Muscle of back (tissue), 13 donors: ENCODE results near the gene FBLL1. TPM values are rescaled to one million over a fixed set of nuclear protein-coding genes. Genes with fewer than 3 reads are reported as not detected.
A peak's percentile ranks its signal among the peaks of the same experiment; 100 is the strongest.
"Not testable (repeated sequence)": the region's sequence is repeated elsewhere in the genome, so short reads cannot be mapped to it uniquely, and the experiment has no call there.

Experiments used
- DNase-seq, 3 donors: peaks; one replicate each; pipeline versions ENCODE4 v3.0.0 to v3.0.0-alpha.2; 2013
- long read RNA-seq, 9 donors: transcript quantifications; one replicate each; lab custom pipeline, GENCODE V29; 2026
- polyA plus RNA-seq, 10 donors: library from polyadenylated mRNA; unstranded; fragments of 120-200 nt; gene quantifications; one replicate each; pipeline ENCODE4 v1.2.1, GENCODE V29; 2013; ENCODE audit not compliant: insufficient read length in 10 of 10

The FBLL1 gene
- 1 to 10 TPM in 4 of 10 donors, under 1 TPM in 6; 0.14 to 2.1 (median 0.74) TPM for polyA plus RNA-seq
- long read RNA-seq, donor 1, partial matches to known transcripts = 0 of 2 reads
- long read RNA-seq, donor 1, other reads (novel, unspliced or antisense) = 0 of 2 reads
- long read RNA-seq, donor 2, partial matches to known transcripts = 0 of 2 reads
- long read RNA-seq, donor 2, other reads (novel, unspliced or antisense) = 0 of 2 reads
- long read RNA-seq, donor 3, partial matches to known transcripts = 0 of 2 reads
- long read RNA-seq, donor 3, other reads (novel, unspliced or antisense) = 0 of 2 reads
- long read RNA-seq, donor 4, partial matches to known transcripts = 0 of 4 reads
- long read RNA-seq, donor 4, other reads (novel, unspliced or antisense) = 0 of 4 reads
- long read RNA-seq, donor 5 = 0 reads
- long read RNA-seq, donor 6, transcript FBLL1-201 (1 exons, 1,519 nt) = major isoform, 5 of 5 reads
- long read RNA-seq, donor 6, partial matches to known transcripts = 0 of 5 reads
- long read RNA-seq, donor 6, other reads (novel, unspliced or antisense) = 0 of 5 reads
- long read RNA-seq, donor 7, partial matches to known transcripts = 0 of 4 reads
- long read RNA-seq, donor 7, other reads (novel, unspliced or antisense) = 0 of 4 reads
- long read RNA-seq, donor 8 = 0 reads
- long read RNA-seq, donor 9 = 0 reads

DNA sequence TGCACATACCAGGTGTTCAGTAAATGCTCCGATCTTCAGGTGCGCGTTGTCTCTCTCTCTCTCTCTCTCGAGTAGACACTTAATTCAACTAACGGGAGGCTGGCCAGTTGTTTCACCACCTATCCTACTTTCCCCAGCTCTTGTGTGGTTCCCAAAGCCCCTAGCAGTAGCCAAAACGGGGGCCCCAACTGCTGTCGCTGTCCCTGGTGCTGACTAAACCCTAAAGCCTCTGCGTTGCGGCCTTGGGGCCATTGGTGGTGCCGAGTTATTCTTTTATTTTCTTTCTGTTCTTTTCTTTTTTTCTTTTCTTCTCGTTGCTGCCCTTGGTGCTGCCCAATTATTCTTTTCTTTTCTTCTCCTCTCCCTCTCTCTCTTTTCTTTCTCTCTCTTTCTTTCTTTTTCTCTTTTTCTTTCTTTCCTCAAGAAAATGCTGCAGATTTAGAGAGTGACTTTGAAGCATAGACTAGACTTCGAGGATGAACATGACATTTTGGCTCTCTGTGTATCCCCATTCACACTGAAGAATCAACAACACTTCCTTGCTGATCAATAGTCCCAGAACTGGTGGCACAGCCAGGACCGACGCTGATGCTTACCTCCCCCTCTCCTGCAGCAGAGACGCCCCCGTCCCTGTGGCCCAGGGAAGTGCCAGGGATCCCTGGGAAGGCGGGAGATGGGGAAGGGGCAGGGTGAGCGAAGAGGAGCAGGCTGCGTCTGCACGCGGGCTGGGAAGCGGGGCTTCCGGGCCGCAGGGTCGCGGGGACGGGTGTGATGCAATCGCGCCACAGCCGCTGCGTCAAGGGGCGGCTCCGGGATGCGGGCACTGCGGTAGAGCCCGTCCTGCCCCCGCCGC, at the start of gene FBLL1:
TSS of gene FBLL1 (plus strand) at position 785 of the 853 bp plus-strand sequence. CDS start 200 bp downstream, outside the sequence.
- peak; percentile 30 to 74 (median 52) for DNase-seq

DNA sequence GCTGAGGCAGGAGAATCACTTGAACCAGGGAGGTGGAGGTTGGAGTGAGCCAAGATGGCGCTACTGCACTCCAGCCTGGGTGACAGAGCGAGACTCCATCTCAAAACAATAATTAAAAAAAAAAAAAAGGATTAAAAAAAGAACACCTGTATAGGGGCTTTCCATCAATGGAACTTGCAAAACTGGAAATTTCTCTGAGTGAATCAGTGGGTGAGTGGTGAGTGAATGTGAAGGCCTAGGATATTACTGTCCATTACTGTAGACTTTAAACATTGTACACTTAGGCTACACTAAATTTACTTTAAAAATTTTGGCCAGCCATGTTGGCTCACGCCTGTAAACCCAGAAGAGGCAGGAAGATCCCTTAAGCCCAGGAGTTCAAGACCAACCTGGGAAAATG, 48.5 kb upstream of the FBLL1 start:
- DNase-seq = no peak

DNA sequence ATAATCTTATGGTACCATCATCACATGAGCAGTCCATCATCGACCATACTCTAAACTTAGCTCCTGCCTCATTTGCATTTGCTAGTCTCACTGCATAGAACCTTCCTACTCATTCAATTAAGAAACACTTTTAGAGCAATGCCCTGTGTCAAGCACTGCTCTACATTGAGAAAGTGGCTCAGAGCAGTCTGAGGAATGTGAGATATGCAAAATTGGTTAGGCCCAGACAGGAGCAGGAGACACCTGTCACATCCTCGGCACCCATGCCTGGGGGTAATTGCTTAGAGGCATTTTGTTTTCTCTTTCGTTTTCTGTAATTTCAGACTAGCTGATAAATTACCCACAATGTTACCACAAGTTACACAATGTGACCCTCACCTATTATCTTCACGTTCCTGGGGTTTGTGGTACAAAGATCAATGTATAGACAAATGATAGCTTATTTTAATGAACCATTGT, 47.7 kb upstream of the FBLL1 start:
- DNase-seq = no peak

GRCh38 chr5:168482361-168482760, 46.7 kb upstream of the FBLL1 start:
- no peak for DNase-seq

DNA sequence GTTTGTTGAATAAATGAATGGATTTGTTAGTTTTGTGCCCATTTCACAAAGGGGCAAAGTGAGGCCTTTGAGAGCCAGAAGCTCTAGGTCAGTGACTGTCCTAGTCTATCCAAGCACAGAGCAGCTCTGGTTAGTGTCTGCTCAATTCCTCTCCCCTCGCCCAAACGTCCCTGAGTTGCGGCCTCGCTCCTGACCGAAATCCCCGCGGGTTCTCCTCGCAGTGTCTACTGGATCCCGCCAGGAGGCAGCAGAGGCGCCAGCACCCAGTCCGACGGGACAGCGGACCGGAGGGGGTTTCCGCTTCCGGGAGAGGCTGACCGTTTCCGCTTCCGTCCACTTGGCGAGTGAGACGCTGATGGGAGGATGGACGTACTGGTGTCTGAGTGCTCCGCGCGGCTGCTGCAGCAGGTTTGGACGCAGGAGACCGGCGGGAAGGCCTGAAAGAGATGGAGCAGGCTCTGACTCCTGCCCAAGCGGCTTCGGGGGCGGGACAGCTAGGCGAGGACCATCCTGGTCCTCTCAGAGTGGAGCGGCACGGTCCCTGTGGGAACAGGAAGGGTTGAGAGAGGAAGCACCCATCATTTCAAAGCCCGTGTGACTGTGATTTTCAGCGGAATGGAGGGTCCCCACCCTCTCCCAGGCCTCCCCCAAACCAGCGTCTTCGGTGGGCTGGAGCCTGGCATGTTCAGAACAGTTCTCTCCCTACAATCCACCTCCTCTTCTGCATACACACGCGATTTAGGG, 42.8 kb upstream of the FBLL1 start, which contains the start of gene RARS1:
TSS of gene RARS1 (plus strand) at position 336 of the 744 bp plus-strand sequence. CDS start at position 364, 28 bp downstream.
- DNase-seq = peak; percentile 91 to 97 (median 96)

GRCh38 chr5:168489059-168489458, 40.0 kb upstream of the FBLL1 start:
- DNase-seq = no peak

DNA sequence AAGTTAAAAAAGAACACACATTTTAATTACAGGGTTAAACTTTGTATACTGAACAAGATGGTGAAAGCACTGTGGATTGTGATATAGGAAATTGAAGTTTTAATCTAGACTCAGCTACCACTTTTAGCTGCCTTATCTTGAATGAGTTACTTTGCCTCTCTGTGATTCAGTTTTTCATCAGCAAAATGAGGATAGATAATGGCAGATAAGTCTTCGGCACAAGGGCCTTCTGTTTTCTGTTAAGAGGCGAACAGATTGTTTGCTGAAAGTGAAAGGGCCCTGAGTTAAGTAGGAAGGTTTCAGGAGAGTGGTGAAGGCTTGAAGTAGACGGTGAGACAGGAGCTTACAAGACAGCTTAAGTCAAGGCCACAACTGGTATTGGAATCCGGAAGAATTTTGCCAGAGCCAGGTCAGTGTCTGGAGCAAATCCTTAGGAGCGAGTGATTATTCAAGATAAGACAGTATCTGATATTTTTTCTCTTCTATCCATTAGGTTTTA, 35.0 kb upstream of the FBLL1 start:
- DNase-seq = no peak

GRCh38 chr5:168502563-168503237, 26.4 kb upstream of the FBLL1 start:
- DNase-seq = no peak

DNA sequence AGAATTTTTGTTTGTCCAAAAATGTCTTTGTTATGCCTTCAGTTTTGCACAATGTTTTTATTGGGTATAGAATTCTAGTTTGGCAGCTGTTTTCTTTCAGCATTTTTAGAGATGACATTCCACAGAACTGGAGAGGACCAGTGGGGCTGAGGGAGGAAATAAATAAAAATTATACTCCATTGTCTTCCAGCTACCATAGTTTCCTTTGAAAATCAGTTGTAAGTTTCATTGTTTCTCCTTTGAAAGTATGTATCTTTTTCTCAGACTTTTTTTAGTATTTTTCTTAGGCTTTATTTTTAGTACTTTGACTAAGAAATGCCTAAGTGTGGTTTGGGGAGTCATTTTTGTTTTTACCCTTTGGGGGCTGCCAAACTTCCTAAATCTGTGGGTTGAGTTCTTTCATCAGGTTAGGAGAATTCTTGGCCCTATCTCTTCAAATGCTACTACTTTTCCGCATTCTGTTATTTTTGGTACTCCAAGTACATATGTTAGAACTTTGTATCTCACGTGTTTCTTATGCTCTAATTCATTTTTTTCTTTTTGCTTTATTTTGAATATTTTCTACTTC, 15.2 kb upstream of the FBLL1 start:
- no peak for DNase-seq

DNA sequence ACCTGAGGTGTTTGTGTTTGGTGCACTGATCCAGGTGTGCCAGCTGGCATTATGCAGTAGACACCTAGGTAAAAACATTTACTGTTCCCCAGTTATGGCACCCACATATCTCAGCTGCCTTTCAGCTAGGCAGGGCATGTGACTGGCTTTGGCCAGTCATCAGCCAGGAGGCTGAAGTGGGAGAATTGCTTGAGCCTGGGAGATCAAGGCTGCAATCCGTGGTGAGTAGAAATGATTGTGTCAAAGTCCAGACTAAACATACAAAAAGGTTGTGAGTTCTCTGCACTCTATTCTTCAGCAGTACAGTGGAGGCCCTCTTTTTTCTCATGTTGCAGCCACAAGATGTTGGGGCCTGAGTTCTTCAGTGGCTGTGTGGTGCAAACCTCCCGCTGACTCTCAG, 3.2 kb upstream of the FBLL1 start:
- DNase-seq = no peak

- no peak for DNase-seq
Measured at GRCh38 chr5:168527756-168528295, 1.3 kb upstream of the FBLL1 start.

GRCh38 chr5:168529374-168530234, 499 bp downstream of the FBLL1 start:
- peak in 2 of 3 donors; percentile 6 to 20 for DNase-seq

GRCh38 chr5:168530621-168531150, 1.6 kb downstream of the FBLL1 start:
- DNase-seq = no peak

DNA sequence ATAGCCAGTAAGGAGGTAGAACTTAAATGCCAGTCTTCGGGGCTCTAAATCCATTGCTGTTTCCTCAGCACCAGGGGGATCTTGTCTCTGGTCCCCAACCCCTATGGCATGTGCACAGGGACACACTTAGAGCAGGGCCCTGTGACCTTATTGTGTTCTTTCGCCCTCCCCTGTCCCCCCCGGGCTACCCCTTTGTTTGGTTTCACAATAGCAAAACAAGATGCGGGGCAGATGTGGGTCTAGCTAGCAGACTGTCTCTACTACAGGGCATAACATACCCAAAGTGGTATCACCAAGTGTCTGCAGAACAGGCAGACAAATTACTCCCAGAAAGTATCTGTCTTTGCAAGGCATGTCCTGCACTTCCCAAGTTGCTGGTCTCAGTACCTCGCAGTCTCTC, 2.1 kb downstream of the FBLL1 start:
- no peak for DNase-seq

- DNase-seq = no peak
Measured at GRCh38 chr5:168531987-168532864, 3.1 kb downstream of the FBLL1 start.

DNA sequence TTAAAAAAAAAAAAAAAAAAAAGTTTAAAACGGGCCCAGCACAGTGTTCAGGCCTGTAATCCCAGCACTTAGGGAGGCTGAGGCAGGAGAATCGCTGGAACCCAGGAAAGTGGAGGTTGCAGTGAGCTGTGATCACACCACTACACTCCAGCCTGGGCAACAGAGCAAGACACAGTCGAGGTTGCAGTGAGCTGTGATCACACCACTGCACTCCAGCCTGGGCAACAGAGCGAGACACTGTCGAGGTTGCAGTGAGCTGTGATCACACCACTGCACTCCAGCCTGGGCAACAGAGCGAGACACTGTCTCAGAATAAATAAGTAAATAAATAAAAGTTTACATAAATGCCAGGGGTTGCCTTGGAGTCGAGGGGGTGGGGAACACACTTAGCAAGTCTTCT, 5.2 kb downstream of the FBLL1 start:
- not testable (repeated sequence) for DNase-seq

GRCh38 chr5:168537176-168537575, 8.1 kb downstream of the FBLL1 start:
- no peak for DNase-seq
